Heart right ventricle (tissue), 16 donors: ENCODE measurements around the gene C1orf56. TPM values are rescaled to one million over a fixed set of nuclear protein-coding genes. Genes with fewer than 3 reads are reported as not detected.

Experiments used
- ATAC-seq, 8 donors: fragments of 200-7000 bp; cut with Tn5 transposase; one replicate each; pipeline ENCODE4 v1.9.1; 2020; ENCODE audit warnings: mild to moderate bottlenecking in 8 of 8, moderate library complexity in 8 of 8, moderate number of reproducible peaks in 1 of 8
- DNase-seq, 2 donors: peaks; one replicate each; pipeline ENCODE4 v3.0.0-alpha.2; 2020
- H3K27ac ChIP-seq, 10 donors: fragments of 200-600 bp; sonication (generic) in 2 of 10; one replicate each; pipeline versions ENCODE4 v1.5.0 to v1.8.0; 2020 to 2022; ENCODE audit warnings: mild to moderate bottlenecking in 3 of 10
- H3K27me3 ChIP-seq, 7 donors: fragments of 200-600 bp; one replicate each; pipeline ENCODE4 v1.8.0; 2021 to 2022; ENCODE audit warnings: mild to moderate bottlenecking in 2 of 7
- H3K36me3 ChIP-seq, 9 donors: fragments of 200-600 bp; sonication (generic) in 1 of 9; one replicate each; pipeline versions ENCODE4 v1.5.0 to v1.8.0; 2020 to 2022; ENCODE audit warnings: mild to moderate bottlenecking in 2 of 9
- H3K4me1 ChIP-seq, 9 donors: fragments of 200-600 bp; sonication (generic) in 1 of 9; one replicate each; pipeline versions ENCODE4 v1.5.0 to v1.8.0; 2020 to 2022; ENCODE audit warnings: mild to moderate bottlenecking in 4 of 9
- H3K4me3 ChIP-seq, 10 donors: fragments of 200-600 bp; sonication (generic) in 2 of 10; one replicate each; pipeline versions ENCODE4 v1.5.0 to v1.8.0; 2020 to 2022; ENCODE audit warnings: mild to moderate bottlenecking in 7 of 10, moderate library complexity in 2 of 10
- H3K9me3 ChIP-seq, 11 donors: fragments of 200-600 bp in 10 of 11; sonication (generic) in 2 of 11; one replicate each; pipeline versions ENCODE4 v1.5.0 to v1.8.0; 2013 to 2022; ENCODE audit warnings: mild to moderate bottlenecking in 2 of 11, control low read depth in 1 of 11, moderate library complexity in 1 of 11
- WGBS, 2 donors: extraction: QIAGEN DNeasy Blood & Tissue Kit; methylation state at CpG; one replicate each; pipeline ENCODE4 v1.1.7; 2013; ENCODE audit warnings: inconsistent platforms in 1 of 2; 5-methylcytosine and 5-hydroxymethylcytosine counted together
- intact Hi-C, 10 donors: fragments of 100-400 bp; cut with DNase I; formaldehyde crosslinking; loops; one replicate each; pipeline versions ENCODE4 v1.11.1 to v1.14.2; 2022
- polyA plus RNA-seq, 2 donors: library from polyadenylated mRNA; stranded (reverse); fragments of 200-250 nt; gene quantifications; one replicate each; pipeline ENCODE4 v1.2.3, GENCODE V29; 2013
- total RNA-seq, 10 donors: library from RNA; stranded (reverse); fragmentation: NEBNext Ultra II Directional in 3 of 10; extraction: Animal tissue kit (Norgen Biotek cat#: 25700) in 3 of 10; gene quantifications; one replicate each; pipeline versions ENCODE4 v1.2.1 to v1.2.4, GENCODE V29; 2021 to 2023
- TF ChIP-seq, protein P1 (sequence below), 9 donors: fragments of 200-600 bp; sonication (generic) in 2 of 9; IDR thresholded peaks; one replicate each; pipeline versions ENCODE4 v1.5.0 to v1.8.0; 2021 to 2022; ENCODE audit warnings: antibody characterized with exemption in 9 of 9, mild to moderate bottlenecking in 5 of 9, moderate library complexity in 1 of 9
- donor health status: Arrhythmogenic right ventricular cardiomyopathy.
- donor health status: ischemic (EF 13 %, LVEDD 7.1; RV severe dilation, severe dysfunction).
- donor health status: healthy with polysubstance abuse.
- donor health status: DM: no; HTN: yes; CAD: no.
- donor health status: DM: no; HTN: no; CAD: no.
- donor health status: ischemic (EF 25% LVEDD 6.9; RV normal size, moderate dysfunction).
- donor health status: ischemic (EF 25% LVEDD 5.7; RV mildly dilated, moderate dysfunction).
- donor health status: healthy.
- donor health status: DM: yes; HTN: yes; CAD: no.
- donor health status: Ischemic cardiomyopathy.
- donor health status: ischemic (EF 35%, LVEDD 5.7; RV mildly dilated, moderate dysfunction).
- donor health status: nonischemic (EF 11% LVEDD 7.7; RV severe dilation, severe dysfunction).
- donor health status: DM: yes; HTN: yes; CAD: no.
- donor health status: PGD.
- donor health status: ischemic (EF 29% LVEDD 5.4; RV normal size, mild dysfunction).
- donor health status: nonischemic (EF 23%, LVEDD 6.1; RV moderate dilation, normal function).

Gene C1orf56
- total and polyA plus RNA-seq, 12 donors, result 5.2 to 12.6 (median 7.6) TPM

DNA sequence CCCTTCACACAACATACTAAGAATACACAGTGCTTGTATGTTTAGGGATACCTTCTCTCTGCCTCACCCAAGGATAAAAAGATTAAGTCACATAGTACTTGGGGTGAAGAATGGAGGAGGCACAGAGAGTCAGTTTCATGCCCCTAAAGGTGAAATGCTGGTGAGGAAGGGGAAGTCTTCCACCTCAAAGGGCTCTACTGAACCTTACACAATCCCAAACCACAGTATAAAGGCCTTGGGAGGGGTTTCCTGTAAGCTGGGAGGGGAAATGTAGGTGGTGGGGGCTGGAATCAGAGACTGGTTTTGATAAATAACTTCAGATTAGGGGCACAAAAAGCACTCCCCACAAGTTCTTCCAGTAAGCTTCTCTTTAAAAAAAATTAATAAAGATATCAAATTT is 44.4 kb upstream of the C1orf56 start:
- DNase-seq, result no peak
- no peaks in the 10 kb centered on the region for H3K27me3 ChIP-seq
- intact Hi-C loops, result loop anchor here in 1 of 10 donors (10.0 kb wide), 1 partner anchor 52 kb away; the partner anchor contains the start of gene CDC42SE1
- no peaks in the 10 kb centered on the region for H3K9me3 ChIP-seq
- TF ChIP-seq, protein P1, sequence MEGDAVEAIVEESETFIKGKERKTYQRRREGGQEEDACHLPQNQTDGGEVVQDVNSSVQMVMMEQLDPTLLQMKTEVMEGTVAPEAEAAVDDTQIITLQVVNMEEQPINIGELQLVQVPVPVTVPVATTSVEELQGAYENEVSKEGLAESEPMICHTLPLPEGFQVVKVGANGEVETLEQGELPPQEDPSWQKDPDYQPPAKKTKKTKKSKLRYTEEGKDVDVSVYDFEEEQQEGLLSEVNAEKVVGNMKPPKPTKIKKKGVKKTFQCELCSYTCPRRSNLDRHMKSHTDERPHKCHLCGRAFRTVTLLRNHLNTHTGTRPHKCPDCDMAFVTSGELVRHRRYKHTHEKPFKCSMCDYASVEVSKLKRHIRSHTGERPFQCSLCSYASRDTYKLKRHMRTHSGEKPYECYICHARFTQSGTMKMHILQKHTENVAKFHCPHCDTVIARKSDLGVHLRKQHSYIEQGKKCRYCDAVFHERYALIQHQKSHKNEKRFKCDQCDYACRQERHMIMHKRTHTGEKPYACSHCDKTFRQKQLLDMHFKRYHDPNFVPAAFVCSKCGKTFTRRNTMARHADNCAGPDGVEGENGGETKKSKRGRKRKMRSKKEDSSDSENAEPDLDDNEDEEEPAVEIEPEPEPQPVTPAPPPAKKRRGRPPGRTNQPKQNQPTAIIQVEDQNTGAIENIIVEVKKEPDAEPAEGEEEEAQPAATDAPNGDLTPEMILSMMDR (IDR thresholded peaks at IDR 0.05), result no peak
- peak overlapping the region in 9 of 10 donors; percentile 4 to 96 (median 61) for H3K27ac ChIP-seq
- peaks cover 0 to 87% (median 54%) of the 10 kb centered on the region in 9 donors for H3K4me1 ChIP-seq
- H3K4me3 ChIP-seq, result peak overlapping the region in 6 of 10 donors; percentile 28 to 82 (median 68)
- peaks cover 0 to 45% (median 15%) of the 10 kb centered on the region in 9 donors for H3K36me3 ChIP-seq
- no peak for ATAC-seq

DNA sequence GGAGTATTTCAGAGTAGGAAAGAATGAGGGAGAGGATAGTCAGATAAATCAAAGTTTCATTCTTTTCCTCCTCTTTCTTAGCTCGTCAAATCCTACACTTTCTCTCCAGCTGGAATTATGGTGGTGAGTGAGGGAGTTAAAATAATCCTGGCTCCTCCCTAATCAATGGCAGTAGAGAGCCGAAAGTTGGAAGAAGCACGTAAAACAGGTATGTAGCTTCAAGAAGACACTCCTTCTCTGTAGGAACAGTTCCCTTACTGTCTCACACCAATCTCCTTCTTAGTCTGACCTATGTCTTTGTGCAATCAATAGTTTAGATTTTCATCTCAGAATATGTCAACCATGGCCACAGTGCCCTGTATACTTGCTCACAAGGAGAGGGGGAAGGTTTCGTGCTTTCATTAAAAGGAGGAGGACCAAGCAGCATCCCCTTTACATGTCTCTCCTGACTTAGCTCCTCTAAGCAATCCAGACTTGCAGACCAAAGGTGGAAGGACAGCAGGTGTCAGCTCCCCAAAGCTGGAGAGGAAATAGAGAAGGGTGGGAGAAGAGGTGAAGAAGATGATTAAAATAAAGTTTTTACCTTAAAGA is 41.7 kb upstream of the C1orf56 start:
- 5 to 9% methylated on average over 4 of the region's 4 CpGs for WGBS, 2 donors
- ATAC-seq, result no peak
- H3K4me3 ChIP-seq, result peak overlapping the region; percentile 52 to 82 (median 66)
- TF ChIP-seq, protein P1 (IDR thresholded peaks at IDR 0.05), result no peak
- no peak for DNase-seq
- intact Hi-C loops, result loop anchor here in 3 of 10 donors (2.0 to 10.0 kb wide), 3 partner anchors 27 to 56 kb away; partner anchors contain the start of genes CDC42SE1 (in 1 of the 3) and MLLT11 (in 1 of the 3)
- peaks cover 0 to 19% (median 5%) of the 10 kb centered on the region in 9 donors for H3K36me3 ChIP-seq
- H3K4me1 ChIP-seq, result peaks cover 0 to 87% (median 70%) of the 10 kb centered on the region in 9 donors
- H3K9me3 ChIP-seq, result no peaks in the 10 kb centered on the region
- H3K27me3 ChIP-seq, result no peaks in the 10 kb centered on the region
- H3K27ac ChIP-seq, result peak overlapping the region; percentile 79 to 96 (median 92)

DNA sequence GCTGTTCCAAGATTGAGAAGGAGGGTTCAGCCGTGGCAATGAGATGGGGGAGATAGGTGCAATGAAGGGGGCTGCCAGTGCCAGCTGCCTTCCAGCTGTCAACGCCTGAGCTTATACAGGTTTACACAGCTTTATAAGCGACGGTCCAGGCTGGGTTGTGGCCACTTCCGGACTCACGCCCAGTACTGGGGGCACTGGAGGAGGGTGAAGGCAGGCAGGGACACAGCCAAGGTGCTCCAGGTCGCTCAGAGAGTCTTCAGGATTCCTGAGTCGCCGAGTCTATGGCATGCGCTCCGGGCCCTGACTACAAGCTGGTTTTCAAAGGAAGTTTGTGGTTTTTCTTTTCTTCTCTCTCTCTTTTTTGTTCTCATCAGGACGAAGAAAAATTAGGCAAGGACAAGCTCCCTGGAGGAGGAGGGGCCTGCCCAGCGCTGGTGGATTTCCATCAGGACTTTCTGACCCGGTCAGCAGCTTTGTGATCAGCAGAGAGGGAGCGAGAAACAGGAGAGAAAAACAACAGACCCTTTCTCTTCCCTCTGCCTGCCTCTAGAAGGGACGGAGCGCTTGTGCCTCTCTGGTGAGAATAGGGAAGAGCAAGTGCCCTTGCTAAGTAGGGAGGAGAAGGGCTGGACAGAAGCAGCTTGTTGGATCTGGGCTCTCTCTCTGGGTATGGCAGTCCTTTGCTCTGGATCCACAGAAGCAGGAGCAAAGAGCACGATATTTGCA is 41.1 kb upstream of the C1orf56 start, which contains the start of gene MINDY1:
TSS of gene MINDY1 (minus strand) at position 576 of the 726 bp plus-strand sequence. CDS start 4,285 bp downstream, outside the sequence.
- DNase-seq, result peak; percentile 52 to 79
- WGBS, 2 donors, result 0 to 1% methylated on average over 18 of the region's 18 CpGs
- peaks cover 0 to 12% (median 2%) of the 10 kb centered on the region in 9 donors for H3K36me3 ChIP-seq
- H3K9me3 ChIP-seq, result no peaks in the 10 kb centered on the region
- H3K27ac ChIP-seq, result peak within 1 kb of the TSS; percentile 79 to 96 (median 92)
- no peaks in the 10 kb centered on the region for H3K27me3 ChIP-seq
- peaks cover 3 to 90% (median 77%) of the 10 kb centered on the region in 9 donors for H3K4me1 ChIP-seq
- intact Hi-C loops, result loop anchor here in 3 of 10 donors (2.0 to 10.0 kb wide), 3 partner anchors 28 to 56 kb away; partner anchors contain the start of genes CDC42SE1 (in 1 of the 3) and MLLT11 (in 1 of the 3)
- ATAC-seq, result peak; percentile 70 to 84 (median 78)
- peak within 1 kb of the TSS; percentile 52 to 84 (median 75) for H3K4me3 ChIP-seq
- TF ChIP-seq, protein P1 (IDR thresholded peaks at IDR 0.05), result peak in 8 of 9 donors; percentile 23 to 63 (median 50)

DNA sequence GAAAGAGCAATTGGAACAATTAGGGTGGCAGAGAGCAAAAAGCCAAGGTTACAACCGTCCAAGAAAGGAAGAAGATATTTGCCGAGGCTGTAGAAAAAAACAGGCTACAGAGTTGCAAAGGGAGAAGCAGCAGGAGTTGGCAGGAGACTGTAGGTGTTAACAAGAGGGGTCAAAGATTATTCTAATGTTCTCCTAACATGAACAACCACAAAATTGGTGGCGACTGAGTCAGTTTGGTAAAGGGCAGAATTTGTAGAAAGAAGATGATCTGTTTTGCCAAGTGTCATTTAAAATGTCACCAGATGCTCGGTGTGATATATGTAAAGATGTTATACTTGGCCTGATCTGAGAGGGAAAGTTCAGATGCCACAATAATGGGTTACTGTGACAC is 39.7 kb upstream of the C1orf56 start:
- no peak for DNase-seq
- TF ChIP-seq, protein P1 (IDR thresholded peaks at IDR 0.05), result no peak
- 13 to 16% methylated on average over 4 of the region's 4 CpGs for WGBS, 2 donors
- Histone ChIP-seq H3K27me3 (no peaks in the 10 kb centered on the region), H3K9me3 (no peaks in the 10 kb centered on the region), H3K4me1 (peaks cover 6 to 90% (median 81%) of the 10 kb centered on the region in 9 donors), H3K27ac (peak overlapping the region; percentile 52 to 96 (median 92)), H3K36me3 (peaks cover 0 to 1% (median 0%) of the 10 kb centered on the region in 9 donors), H3K4me3 (peak overlapping the region in 7 of 10 donors; percentile 58 to 84 (median 74))
- no peak for ATAC-seq
- intact Hi-C loops, result loop anchor here in 3 of 10 donors (2.0 to 10.0 kb wide), 3 partner anchors 29 to 54 kb away; partner anchors contain the start of genes CDC42SE1 (in 1 of the 3) and MLLT11 (in 1 of the 3)
